K562 treated with DMSO at 1 percent for 24 hours (cell line): ENCODE data around the gene PCYT1B. TPM values are rescaled to one million over a fixed set of nuclear protein-coding genes. Genes with fewer than 3 reads are reported as not detected.

Source experiments
- total RNA-seq: library from RNA; unstranded; fragments of 300-600 nt; gene quantifications from 2 replicates; pipeline ENCODE4 v1.2.3, GENCODE V29; 2022; ENCODE audit warnings: low read depth; ENCODE audit not compliant: insufficient read depth

Gene PCYT1B
- total RNA-seq, result 0.10 and 0.13 TPM in 2 replicates

GRCh38 chrX:24647257-24648058, at the start of gene PCYT1B:
PCYT1B (minus strand) TSS chrX:24647347; CDS start chrX:24647105, 242 bp downstream.

GRCh38 chrX:24693453-24694202, 46.5 kb upstream of the PCYT1B start, which contains the start of gene POLA1:
POLA1 (plus strand) TSS chrX:24693918; CDS start chrX:24693962, 44 bp downstream.

Other genes starting within 250 kb of the PCYT1B start
- gene PDK3, start 182.1 kb downstream of the PCYT1B start, total RNA-seq, result 1.1 and 2.0 TPM in 2 replicates
- gene POLA1, start 46.6 kb upstream of the PCYT1B start, total RNA-seq, result 13.3 and 14.3 TPM in 2 replicates